HG02798 (cell line): ENCODE measurements around the gene OR6B1.
"Not testable (repeated sequence)": the region's sequence is repeated elsewhere in the genome, so short reads cannot be mapped to it uniquely, and the experiment has no call there.

Experiments
- ATAC-seq: cut with Tn5 transposase; IDR thresholded peaks from one replicate; pipeline ENCODE4 v1.9.1; 2021; ENCODE audit warnings: mild to moderate bottlenecking; ENCODE audit not compliant: unreplicated experiment, poor library complexity

OR6B1 gene

GRCh38 chr7:144035385-144035784, 35.3 kb downstream of the OR6B1 start:
- no peak for ATAC-seq

GRCh38 chr7:144036302-144036885, 36.3 kb downstream of the OR6B1 start:
- ATAC-seq = no peak

DNA sequence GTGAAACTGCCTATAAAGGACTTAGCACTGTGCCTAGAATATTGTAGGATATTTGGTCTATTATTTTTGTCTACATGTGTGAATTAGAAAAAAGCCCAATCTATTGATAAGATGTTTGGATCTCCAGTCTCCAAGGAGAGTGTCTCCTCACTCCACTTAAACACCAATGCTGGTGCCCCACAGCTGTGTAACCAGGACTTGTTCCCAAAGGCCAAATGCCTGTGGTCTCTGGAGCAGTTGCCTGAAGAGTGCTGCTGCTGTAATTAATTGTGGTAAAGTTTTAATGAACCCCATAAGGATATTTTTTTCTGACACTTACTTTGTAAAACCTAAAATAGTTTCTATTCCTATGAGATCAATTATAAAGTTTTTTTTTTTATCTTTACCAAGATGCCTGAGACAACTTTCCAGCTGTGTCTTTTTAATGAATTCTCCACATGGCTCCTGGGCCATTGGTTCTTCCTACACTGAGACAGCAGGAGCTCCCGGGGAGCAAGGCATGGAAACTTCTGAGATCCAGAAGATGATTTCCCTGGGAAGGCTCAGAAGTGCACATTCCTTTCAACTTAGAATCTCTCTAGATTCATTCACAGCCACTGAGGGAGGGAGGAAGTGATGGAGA, 37.4 kb downstream of the OR6B1 start:
- ATAC-seq = no peak

GRCh38 chr7:144038887-144039286, 38.8 kb downstream of the OR6B1 start:
- ATAC-seq = no peak

- no peak for ATAC-seq
Observed at GRCh38 chr7:144048648-144049047, 48.5 kb downstream of the OR6B1 start, which contains the start of gene OR2A5. TSS of gene OR2A5 (plus strand) at chr7:144048948. CDS start at chr7:144050402, 1,454 bp downstream.

DNA sequence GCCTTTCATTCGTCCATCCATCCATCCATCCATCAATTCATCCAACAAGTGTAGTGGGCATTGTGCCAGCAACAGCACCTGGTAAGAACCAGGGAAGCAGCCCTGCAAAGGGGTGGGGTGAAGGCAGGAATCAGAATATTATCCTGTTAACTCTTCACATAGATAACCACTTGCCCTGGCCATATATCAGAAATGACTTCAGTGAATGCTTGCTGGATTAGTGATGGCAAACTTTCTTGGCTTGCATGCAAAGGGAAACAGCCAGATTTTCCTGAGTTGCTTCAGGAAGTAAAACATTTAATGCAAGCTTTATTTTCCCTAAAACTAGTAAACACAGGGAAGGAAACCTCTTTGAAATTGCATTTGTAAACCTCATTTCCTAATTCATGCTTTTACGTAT, 49.4 kb downstream of the OR6B1 start:
- no peak for ATAC-seq

DNA sequence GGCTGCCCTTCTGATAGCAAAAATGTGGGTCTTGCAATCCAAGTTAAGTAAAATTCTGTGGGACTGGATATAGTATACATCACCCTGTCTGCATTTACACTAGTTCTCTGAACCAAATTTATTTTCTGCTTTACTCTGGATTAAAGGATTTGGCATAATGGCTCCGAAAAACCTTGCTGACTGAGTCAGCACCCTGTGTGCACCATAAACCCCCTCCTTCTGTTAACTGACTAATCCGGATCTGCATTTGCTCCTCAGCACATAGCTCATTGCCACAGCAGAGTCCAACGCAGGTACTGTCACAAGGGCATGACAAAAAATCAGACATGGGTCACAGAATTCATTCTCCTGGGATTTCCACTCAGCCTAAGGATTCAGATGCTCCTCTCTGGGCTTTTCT, 50.0 kb downstream of the OR6B1 start:
- no peak for ATAC-seq

- ATAC-seq = not testable (repeated sequence)
Observed at GRCh38 chr7:144050884-144051283, 50.8 kb downstream of the OR6B1 start.

DNA sequence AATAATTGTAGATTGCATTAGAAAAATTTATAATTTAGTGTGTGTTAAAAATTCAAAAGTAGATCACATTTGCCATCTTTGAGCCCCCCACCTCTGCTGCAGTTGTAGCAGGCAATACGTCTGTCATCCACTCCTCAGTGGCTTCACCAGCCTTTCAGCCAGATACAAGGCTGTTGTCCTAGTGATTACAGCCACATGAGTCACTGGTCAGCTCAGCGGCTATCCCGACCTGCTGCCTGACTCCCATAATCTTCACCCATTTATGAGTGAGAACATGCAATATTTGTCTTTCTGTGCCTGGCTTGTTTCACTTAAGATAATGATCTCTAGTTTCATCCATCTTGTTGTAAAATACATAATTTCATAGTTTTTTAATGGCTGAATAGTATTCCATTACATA, 57.8 kb downstream of the OR6B1 start:
- no peak for ATAC-seq
